Lung (tissue), 12 donors: ENCODE data around the gene NR5A2. TPM values are rescaled to one million over a fixed set of nuclear protein-coding genes. Genes with fewer than 3 reads are reported as not detected.

ENCODE experiments used
- ATAC-seq: fragments of 200-7000 bp; cut with Tn5 transposase; one replicate; pipeline ENCODE4 v1.9.1; 2020; ENCODE audit warnings: moderate number of reproducible peaks; ENCODE audit not compliant: insufficient read depth, low FRiP score
- DNase-seq, 3 donors: peaks; one replicate each; pipeline ENCODE4 v3.0.0-alpha.2; 2013 to 2017
- H3K27ac ChIP-seq, 2 donors: one replicate each; pipeline ENCODE4 v1.5.1; 2013; ENCODE audit warnings: mild to moderate bottlenecking in 2 of 2, moderate library complexity in 2 of 2, control low read depth in 1 of 2, inconsistent platforms in 1 of 2, low read depth in 1 of 2, low read length in 1 of 2
- H3K27me3 ChIP-seq, 3 donors: one replicate each; pipeline ENCODE4 v1.5.1; 2013; ENCODE audit warnings: low read length in 2 of 3; ENCODE audit not compliant: control insufficient read depth in 3 of 3, insufficient read depth in 3 of 3
- H3K36me3 ChIP-seq, 4 donors: one replicate each; pipeline ENCODE4 v1.5.1; 2013; ENCODE audit warnings: low read length in 4 of 4, mild to moderate bottlenecking in 1 of 4, moderate library complexity in 1 of 4; ENCODE audit not compliant: control insufficient read depth in 4 of 4, insufficient read depth in 4 of 4
- H3K4me1 ChIP-seq, 5 donors: one replicate each; pipeline ENCODE4 v1.5.1; 2013; ENCODE audit warnings: low read length in 5 of 5, mild to moderate bottlenecking in 2 of 5, moderate library complexity in 1 of 5; ENCODE audit not compliant: control insufficient read depth in 5 of 5, insufficient read depth in 5 of 5
- H3K4me3 ChIP-seq: one replicate; pipeline ENCODE4 v1.5.1; 2013; ENCODE audit warnings: mild to moderate bottlenecking, control low read depth, moderate library complexity
- H3K9ac ChIP-seq, 2 donors: one replicate each; pipeline ENCODE4 v1.5.1; 2013; ENCODE audit warnings: low read length in 2 of 2, control low read depth in 1 of 2; ENCODE audit not compliant: insufficient read depth in 1 of 2
- H3K9me3 ChIP-seq, 4 donors: one replicate each; pipeline ENCODE4 v1.5.1; 2013; ENCODE audit warnings: low read length in 3 of 4, mild to moderate bottlenecking in 1 of 4, moderate library complexity in 1 of 4; ENCODE audit not compliant: control insufficient read depth in 4 of 4, insufficient read depth in 3 of 4
- CTCF ChIP-seq: IDR thresholded peaks from 2 replicates; pipeline ENCODE4 v1.5.1; 2012; ENCODE audit warnings: mild to moderate bottlenecking; ENCODE audit errors: control extremely low read depth, extremely low read depth
- WGBS, 2 donors: extraction: QIAGEN DNeasy Blood & Tissue Kit; methylation state at CpG; one replicate each; pipeline ENCODE4 v1.1.7; 2013; 5-methylcytosine and 5-hydroxymethylcytosine counted together
- polyA plus RNA-seq, 2 donors: library from polyadenylated mRNA; stranded (reverse); fragments of 200-250 nt; gene quantifications; one replicate each; pipeline ENCODE4 v1.2.1, GENCODE V29; 2013
- total RNA-seq, 2 donors: library from RNA; depleted of rRNA in 1 of 2; stranded (reverse); fragments of >200 nt in 1 of 2; gene quantifications; one replicate each; pipeline ENCODE4 v1.2.1, GENCODE V29; 2014 to 2021
- donor health status: control.
- donor health status: control.
- donor health status: Bipolar disorder and iron deficiency.
- donor health status: healthy.
- donor health status: DM: yes; HTN: yes; CAD: no.

NR5A2 gene
- total and polyA plus RNA-seq, 4 donors: 1.2 to 8.5 (median 2.6) TPM

- no peak for ATAC-seq
- peak in 1 of 3 donors; percentile 17 for DNase-seq
- no peak for TF ChIP-seq CTCF
Measured at GRCh38 chr1:200107004-200107470, 79.5 kb downstream of the NR5A2 start.

GRCh38 chr1:200108659-200109058 is 81.1 kb downstream of the NR5A2 start:
- no peak for TF ChIP-seq CTCF
- peaks cover 0 to 22% (median 0%) of the 10 kb centered on the region in 5 donors for H3K4me1 ChIP-seq

More at GRCh38 chr1:200107004-200107470, 79.5 kb downstream of the NR5A2 start:
- Histone ChIP-seq H3K27ac (no peak overlapping the region), H3K4me3 (no peak overlapping the region), H3K27me3 (no peaks in the 10 kb centered on the region), H3K9ac (peak overlapping the region in 1 of 2 donors; percentile 14), H3K4me1 (peaks cover 0 to 24% (median 0%) of the 10 kb centered on the region in 5 donors), H3K9me3 (no peaks in the 10 kb centered on the region), H3K36me3 (no peaks in the 10 kb centered on the region)
- 66 to 82% methylated on average over 8 of the region's 8 CpGs for WGBS, 2 donors

GRCh38 chr1:200112290-200112689 is 84.8 kb downstream of the NR5A2 start:
- no peaks in the 10 kb centered on the region for H3K9me3 ChIP-seq
- no peak for TF ChIP-seq CTCF
- H3K9ac ChIP-seq: no peak overlapping the region
- no peaks in the 10 kb centered on the region for H3K36me3 ChIP-seq
- H3K27ac ChIP-seq: no peak overlapping the region
- WGBS, 2 donors: 91% methylated on average over 3 of the region's 3 CpGs
- H3K27me3 ChIP-seq: no peaks in the 10 kb centered on the region
- no peak for ATAC-seq
- no peak overlapping the region for H3K4me3 ChIP-seq
- no peak for DNase-seq
- peaks cover 0 to 6% (median 0%) of the 10 kb centered on the region in 5 donors for H3K4me1 ChIP-seq

More at GRCh38 chr1:200108659-200109058, 81.1 kb downstream of the NR5A2 start:
- Histone ChIP-seq H3K27ac (no peak overlapping the region), H3K4me3 (no peak overlapping the region), H3K9me3 (no peaks in the 10 kb centered on the region), H3K27me3 (no peaks in the 10 kb centered on the region), H3K9ac (no peak overlapping the region), H3K36me3 (no peaks in the 10 kb centered on the region)
- 0 to 28% methylated on average over 1 of the region's 1 CpG for WGBS, 2 donors
- ATAC-seq (no peak), DNase-seq (no peak)

- Histone ChIP-seq H3K27ac (no peak overlapping the region), H3K4me1 (no peaks in the 10 kb centered on the region), H3K27me3 (no peaks in the 10 kb centered on the region), H3K9ac (no peak overlapping the region), H3K4me3 (no peak overlapping the region), H3K9me3 (no peaks in the 10 kb centered on the region), H3K36me3 (no peaks in the 10 kb centered on the region)
- TF ChIP-seq CTCF: no peak
- ATAC-seq (no peak), DNase-seq (no peak)
- WGBS, 2 donors: 76 to 83% methylated on average over 1 of the region's 1 CpG
Measured at GRCh38 chr1:200115532-200115931, 88.0 kb downstream of the NR5A2 start.
